Measurements from ENCODE around the gene PIK3R1.

DNA sequence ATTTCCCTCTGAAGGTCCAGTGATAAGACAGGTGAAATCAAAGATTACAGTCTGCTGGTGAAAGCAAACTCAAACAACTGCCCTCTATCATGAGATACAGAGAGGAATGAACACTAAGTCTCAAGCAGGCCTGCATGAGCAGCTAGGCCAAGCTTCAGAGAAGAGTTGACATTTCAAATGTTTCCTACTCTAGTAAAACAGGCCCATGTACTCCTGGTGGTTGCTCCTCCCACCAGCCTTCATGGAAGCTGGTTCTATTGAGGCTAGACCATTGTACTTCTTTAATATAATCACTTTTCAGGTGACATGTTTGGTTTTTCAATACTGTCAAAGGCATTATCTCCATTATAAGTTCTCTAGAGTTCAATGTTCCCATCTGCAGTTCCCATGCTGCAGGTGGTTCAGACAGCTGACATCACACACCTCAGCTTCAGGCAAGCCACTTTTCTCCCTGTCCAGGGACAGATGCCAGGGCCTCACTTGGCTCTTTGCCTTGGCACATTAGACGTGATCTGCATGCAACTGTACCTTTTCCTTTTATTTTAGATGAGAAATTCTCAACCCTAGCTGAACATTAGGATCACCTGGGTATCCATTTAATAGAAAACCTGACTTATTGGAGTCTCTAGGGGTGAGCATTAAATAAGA is 89.8 kb downstream of the PIK3R1 start:
- TF ChIP-seq, protein P1, sequence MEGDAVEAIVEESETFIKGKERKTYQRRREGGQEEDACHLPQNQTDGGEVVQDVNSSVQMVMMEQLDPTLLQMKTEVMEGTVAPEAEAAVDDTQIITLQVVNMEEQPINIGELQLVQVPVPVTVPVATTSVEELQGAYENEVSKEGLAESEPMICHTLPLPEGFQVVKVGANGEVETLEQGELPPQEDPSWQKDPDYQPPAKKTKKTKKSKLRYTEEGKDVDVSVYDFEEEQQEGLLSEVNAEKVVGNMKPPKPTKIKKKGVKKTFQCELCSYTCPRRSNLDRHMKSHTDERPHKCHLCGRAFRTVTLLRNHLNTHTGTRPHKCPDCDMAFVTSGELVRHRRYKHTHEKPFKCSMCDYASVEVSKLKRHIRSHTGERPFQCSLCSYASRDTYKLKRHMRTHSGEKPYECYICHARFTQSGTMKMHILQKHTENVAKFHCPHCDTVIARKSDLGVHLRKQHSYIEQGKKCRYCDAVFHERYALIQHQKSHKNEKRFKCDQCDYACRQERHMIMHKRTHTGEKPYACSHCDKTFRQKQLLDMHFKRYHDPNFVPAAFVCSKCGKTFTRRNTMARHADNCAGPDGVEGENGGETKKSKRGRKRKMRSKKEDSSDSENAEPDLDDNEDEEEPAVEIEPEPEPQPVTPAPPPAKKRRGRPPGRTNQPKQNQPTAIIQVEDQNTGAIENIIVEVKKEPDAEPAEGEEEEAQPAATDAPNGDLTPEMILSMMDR (IDR thresholded peaks at IDR 0.05), result no peak
- no peak for TF ChIP-seq EZH2 (IDR thresholded peaks at IDR 0.05)

All from neural progenitor cell (in vitro differentiated cells).